Activated CD8-positive, alpha-beta T cell treated with anti-CD3 and anti-CD28 coated beads for 36 hours (primary cell): ENCODE measurements around the gene PAQR7. TPM values are rescaled to one million over a fixed set of nuclear protein-coding genes. Genes with fewer than 3 reads are reported as not detected.
A peak's percentile ranks its signal among the peaks of the same experiment; 100 is the strongest.

Source experiments
- ATAC-seq: fragments of 200-7000 bp; cut with Tn5 transposase; one replicate; pipeline ENCODE4 v1.10.0; 2021; ENCODE audit warnings: mild to moderate bottlenecking, moderate library complexity
- CTCF ChIA-PET: fragments of 350-600 bp; sonication (Branson Sonifier 250); formaldehyde crosslinking; loops from one replicate; lab custom pipeline; 2021; ENCODE audit warnings: antibody characterized with exemption; lab: Charles Lee
- POLR2A ChIA-PET: fragments of 350-600 bp; sonication (Branson Sonifier 250); formaldehyde crosslinking; loops from one replicate; lab custom pipeline; 2021; ENCODE audit warnings: antibody characterized with exemption; lab: Charles Lee
- DNase-seq: peaks from one replicate; pipeline ENCODE4 v3.0.0-alpha.2; 2020
- H3K27ac Mint-ChIP-seq: one replicate; pipeline ENCODE4 v1.8.0; 2021; ENCODE audit warnings: mild to moderate bottlenecking, mixed read lengths
- H3K27me3 Mint-ChIP-seq: one replicate; pipeline ENCODE4 v1.8.0; 2021; ENCODE audit warnings: mixed read lengths
- H3K36me3 Mint-ChIP-seq: one replicate; pipeline ENCODE4 v1.8.0; 2021; ENCODE audit warnings: low read depth, mixed read lengths
- H3K4me1 Mint-ChIP-seq: one replicate; pipeline ENCODE4 v1.8.0; 2021; ENCODE audit warnings: low read depth, mixed read lengths
- H3K4me3 Mint-ChIP-seq: one replicate; pipeline ENCODE4 v1.8.0; 2021; ENCODE audit warnings: mild to moderate bottlenecking, moderate library complexity, mixed read lengths
- H3K9me3 Mint-ChIP-seq: one replicate; pipeline ENCODE4 v1.8.0; 2021; ENCODE audit warnings: mixed read lengths
- intact Hi-C: fragments of 100-400 bp; cut with micrococcal nuclease; formaldehyde crosslinking; loops from one replicate; pipeline ENCODE4 v1.10.0; 2022
- total RNA-seq, 2 experiments: library from RNA; stranded (reverse); gene quantifications; one replicate each; pipeline ENCODE4 v1.2.3, GENCODE V29; 2021
- TF ChIP-seq, protein P1 (sequence below): fragments of 200-600 bp; IDR thresholded peaks from one replicate; pipeline ENCODE4 v1.8.0; 2022; ENCODE audit warnings: antibody characterized with exemption, mild to moderate bottlenecking

Gene PAQR7
- total RNA-seq, 2 experiments from 2014 or later = 6.8 to 8.0 TPM

DNA sequence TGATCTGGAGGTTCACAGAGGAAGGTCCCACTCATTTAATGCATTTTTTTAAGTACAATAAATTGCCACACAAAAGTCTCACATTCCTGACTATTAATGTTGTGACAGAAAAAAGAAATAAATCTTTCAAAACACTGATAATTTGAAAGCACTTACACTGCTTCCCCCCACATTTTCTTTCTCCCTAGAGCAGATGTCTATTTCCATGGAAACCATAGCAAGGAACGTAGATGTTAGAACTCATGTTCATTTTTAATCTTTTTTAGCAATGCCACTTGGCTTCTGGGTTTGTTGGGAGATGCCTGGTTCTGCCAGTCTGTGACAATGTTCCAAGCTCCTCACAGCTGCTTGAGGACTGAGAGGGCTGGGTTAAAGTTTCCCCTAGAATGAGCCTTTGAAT lies 32.7 kb upstream of the PAQR7 start:
- Mint-ChIP-seq H3K27me3 (no peaks in the 10 kb centered on the region), H3K27ac (no peak overlapping the region), H3K4me3 (no peak overlapping the region), H3K9me3 (no peaks in the 10 kb centered on the region), H3K36me3 (peaks cover 20% of the 10 kb centered on the region), H3K4me1 (peaks cover 15% of the 10 kb centered on the region)
- CTCF ChIA-PET = interaction anchor here (1.3 to 6.9 kb wide), 2 partner anchors 13 to 89 kb away, joined by 4 to 67 read pairs; partner anchors contain the start of gene PAFAH2
- ATAC-seq (no peak), DNase-seq (no peak)
- TF ChIP-seq, protein P1, sequence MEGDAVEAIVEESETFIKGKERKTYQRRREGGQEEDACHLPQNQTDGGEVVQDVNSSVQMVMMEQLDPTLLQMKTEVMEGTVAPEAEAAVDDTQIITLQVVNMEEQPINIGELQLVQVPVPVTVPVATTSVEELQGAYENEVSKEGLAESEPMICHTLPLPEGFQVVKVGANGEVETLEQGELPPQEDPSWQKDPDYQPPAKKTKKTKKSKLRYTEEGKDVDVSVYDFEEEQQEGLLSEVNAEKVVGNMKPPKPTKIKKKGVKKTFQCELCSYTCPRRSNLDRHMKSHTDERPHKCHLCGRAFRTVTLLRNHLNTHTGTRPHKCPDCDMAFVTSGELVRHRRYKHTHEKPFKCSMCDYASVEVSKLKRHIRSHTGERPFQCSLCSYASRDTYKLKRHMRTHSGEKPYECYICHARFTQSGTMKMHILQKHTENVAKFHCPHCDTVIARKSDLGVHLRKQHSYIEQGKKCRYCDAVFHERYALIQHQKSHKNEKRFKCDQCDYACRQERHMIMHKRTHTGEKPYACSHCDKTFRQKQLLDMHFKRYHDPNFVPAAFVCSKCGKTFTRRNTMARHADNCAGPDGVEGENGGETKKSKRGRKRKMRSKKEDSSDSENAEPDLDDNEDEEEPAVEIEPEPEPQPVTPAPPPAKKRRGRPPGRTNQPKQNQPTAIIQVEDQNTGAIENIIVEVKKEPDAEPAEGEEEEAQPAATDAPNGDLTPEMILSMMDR = no peak
- POLR2A ChIA-PET = interaction anchor here (1.9 to 15.7 kb wide), 3 partner anchors 9 to 90 kb away, joined by 5 to 160 read pairs (median 10); partner anchors contain the start of gene PAFAH2
- intact Hi-C loops = no loop called here

- H3K4me3 Mint-ChIP-seq = no peak overlapping the region
- TF ChIP-seq, protein P1 = no peak
- ChIA-PET POLR2A (interaction anchor here (1.0 to 15.7 kb wide), 6 partner anchors 9 to 90 kb away, joined by 3 to 160 read pairs (median 20); partner anchors contain the start of gene PAFAH2), CTCF (interaction anchor here (6.9 kb wide), 1 partner anchor 12 kb away, joined by 67 read pairs; no protein-coding TSS in a partner anchor)
- no peak overlapping the region for H3K27ac Mint-ChIP-seq
- H3K36me3 Mint-ChIP-seq = peaks cover 24% of the 10 kb centered on the region
- no peak for DNase-seq
- H3K9me3 Mint-ChIP-seq = no peaks in the 10 kb centered on the region
- peaks cover 19% of the 10 kb centered on the region for H3K4me1 Mint-ChIP-seq
- no peak for ATAC-seq
- intact Hi-C loops = no loop called here
- H3K27me3 Mint-ChIP-seq = no peaks in the 10 kb centered on the region
These were observed 32.1 kb upstream of the PAQR7 start for GRCh38 chr1:25907601-25908000.

GRCh38 chr1:25906644-25907300 lies 31.3 kb upstream of the PAQR7 start:
- no peaks in the 10 kb centered on the region for H3K9me3 Mint-ChIP-seq
- H3K27me3 Mint-ChIP-seq = no peaks in the 10 kb centered on the region
- H3K36me3 Mint-ChIP-seq = peaks cover 30% of the 10 kb centered on the region
- TF ChIP-seq, protein P1 = no peak
- H3K4me3 Mint-ChIP-seq = peak overlapping the region; percentile 93
- DNase-seq (peak; percentile 44), ATAC-seq (no peak)
- POLR2A ChIA-PET = interaction anchor here (0.6 to 15.7 kb wide), 10 partner anchors 11 to 378 kb away, joined by 3 to 160 read pairs (median 3); partner anchors contain the start of genes AUNIP and PAFAH2
- intact Hi-C loops = no loop called here
- CTCF ChIA-PET = interaction anchor here (0.6 to 6.9 kb wide), 2 partner anchors 11 to 83 kb away, joined by 4 to 67 read pairs; no protein-coding TSS in a partner anchor
- H3K27ac Mint-ChIP-seq = peak overlapping the region; percentile 67
- H3K4me1 Mint-ChIP-seq = peaks cover 22% of the 10 kb centered on the region

- TF ChIP-seq, protein P1 = no peak
- Mint-ChIP-seq H3K4me1 (peaks cover 27% of the 10 kb centered on the region), H3K27me3 (no peaks in the 10 kb centered on the region)
These were observed 30.5 kb upstream of the PAQR7 start, which contains the start of gene STMN1 for GRCh38 chr1:25905680-25906643. Gene STMN1, minus strand, starts transcription at chr1:25906419. Its CDS starts 1,743 bp downstream, at chr1:25904676.

More at GRCh38 chr1:25905680-25906643, 30.5 kb upstream of the PAQR7 start, which contains the start of gene STMN1:
- peaks cover 38% of the 10 kb centered on the region for H3K36me3 Mint-ChIP-seq
- CTCF ChIA-PET = interaction anchor here (0.8 to 20.0 kb wide), 9 partner anchors 10 to 158 kb away, joined by 3 to 417 read pairs (median 3); partner anchors contain the start of gene PAFAH2
- peak; percentile 95 for DNase-seq
- no peaks in the 10 kb centered on the region for H3K9me3 Mint-ChIP-seq
- POLR2A ChIA-PET = interaction anchor here (1.0 to 15.7 kb wide), 12 partner anchors 10 to 379 kb away, joined by 3 to 160 read pairs (median 8); partner anchors contain the start of genes AUNIP, MTFR1L, PAFAH2 and PAQR7
- peak within 1 kb of the TSS; percentile 91 for H3K27ac Mint-ChIP-seq
- intact Hi-C loops = loop anchor here (2.0 kb wide), 1 partner anchor 93 kb away; the partner anchor contains the start of gene PAFAH2
- peak within 1 kb of the TSS; percentile 93 for H3K4me3 Mint-ChIP-seq
- ATAC-seq = peak; percentile 72
